Sigmoid colon (tissue), 4 donors: ENCODE results near the gene ATP6V0E1.

Source experiments
- CTCF ChIP-seq, 4 experiments: fragments of 450-650 bp in 3 of 4; fragments of 200-600 bp in 1 of 4; IDR thresholded peaks; one replicate each; pipeline ENCODE4 v1.5.1; 2016 to 2019; ENCODE audit warnings: antibody characterized with exemption in 4 of 4, mild to moderate bottlenecking in 3 of 4, moderate library complexity in 2 of 4
- EP300 ChIP-seq, 4 donors: sonication (generic); formaldehyde crosslinking; IDR thresholded peaks; one replicate each; pipeline ENCODE4 v1.6.1; 2017; ENCODE audit warnings: antibody characterized with exemption in 4 of 4
- POLR2A ChIP-seq, 2 donors: fragments of 450-650 bp; IDR thresholded peaks; one replicate each; pipeline ENCODE4 v1.6.1; 2016; ENCODE audit warnings: antibody characterized with exemption in 2 of 2, mild to moderate bottlenecking in 2 of 2, moderate library complexity in 2 of 2
- POLR2AphosphoS5 ChIP-seq, 4 donors: sonication (generic); formaldehyde crosslinking; IDR thresholded peaks; one replicate each; pipeline ENCODE4 v1.6.1; 2017; ENCODE audit warnings: antibody characterized with exemption in 4 of 4

GRCh38 chr5:172952034-172952511, 31.5 kb upstream of the ATP6V0E1 start:
- TF ChIP-seq CTCF (IDR thresholded peaks at IDR 0.05) (no peak), POLR2A (IDR thresholded peaks at IDR 0.05) (no peak), POLR2AphosphoS5 (IDR thresholded peaks at IDR 0.05) (peak in 1 of 4 donors; percentile 6), EP300 (IDR thresholded peaks at IDR 0.05) (no peak)
